HS-27A (cell line): ENCODE data around the gene RNU6-1.

ENCODE experiments used
- DNase-seq: peaks from one replicate; pipeline ENCODE4 v3.0.0-alpha.2; 2012; ENCODE audit warnings: low read depth, missing footprints

Gene RNU6-1

GRCh38 chr15:67832897-67833709 is 6.7 kb downstream of the RNU6-1 start:
- no peak for DNase-seq

- no peak for DNase-seq
Observed at GRCh38 chr15:67832031-67832551, 7.8 kb downstream of the RNU6-1 start.

- no peak for DNase-seq
Observed at GRCh38 chr15:67831363-67831762, 8.5 kb downstream of the RNU6-1 start.

- DNase-seq: no peak
Observed at GRCh38 chr15:67829647-67830504, 10.0 kb downstream of the RNU6-1 start.

- no peak for DNase-seq
Observed at GRCh38 chr15:67828969-67829646, 10.7 kb downstream of the RNU6-1 start.

- no peak for DNase-seq
Observed at GRCh38 chr15:67828278-67828968, 11.4 kb downstream of the RNU6-1 start.

GRCh38 chr15:67827562-67828277 is 12.1 kb downstream of the RNU6-1 start:
- DNase-seq: no peak

GRCh38 chr15:67826717-67827561 is 12.9 kb downstream of the RNU6-1 start:
- no peak for DNase-seq

- no peak for DNase-seq
Observed at GRCh38 chr15:67825881-67826716, 13.7 kb downstream of the RNU6-1 start.

- no peak for DNase-seq
Observed at GRCh38 chr15:67824976-67825880, 14.6 kb downstream of the RNU6-1 start, which contains the start of gene SKOR1. SKOR1 (plus strand) TSS chr15:67825509; CDS start chr15:67825603, 94 bp downstream.

- no peak for DNase-seq
Observed at GRCh38 chr15:67824197-67824968, 15.5 kb downstream of the RNU6-1 start.

- no peak for DNase-seq
Observed at GRCh38 chr15:67823314-67824196, 16.3 kb downstream of the RNU6-1 start.

- DNase-seq: no peak
Observed at GRCh38 chr15:67822537-67823313, 17.1 kb downstream of the RNU6-1 start.

GRCh38 chr15:67821784-67822440 is 17.9 kb downstream of the RNU6-1 start:
- DNase-seq: no peak
